Measurements from ENCODE around the gene ZNF763. TPM values are rescaled to one million over a fixed set of nuclear protein-coding genes. Genes with fewer than 3 reads are reported as not detected.
"Not testable (repeated sequence)": the region's sequence is repeated elsewhere in the genome, so short reads cannot be mapped to it uniquely, and the experiment has no call there.

The ZNF763 gene
- total and polyA plus RNA-seq, 12 donors: 0.87 to 11.0 (median 4.8) TPM

- no peak for DNase-seq
- TF ChIP-seq CTCF (IDR thresholded peaks at IDR 0.05): no peak
These were observed 21.9 kb downstream of the ZNF763 start for GRCh38 chr19:11986754-11987153.

GRCh38 chr19:11987405-11988281 lies 22.8 kb downstream of the ZNF763 start:
- H3K36me3 ChIP-seq: peaks cover 0 to 6% (median 0%) of the 10 kb centered on the region in 9 donors
- 0 to 1% methylated on average over 54 of the region's 54 CpGs for WGBS, 2 donors
- intact Hi-C loops (cut with DNase I): loop anchor here in 9 of 10 donors (1.0 to 5.0 kb wide), 14 partner anchors 23 to 191 kb away; partner anchors contain the start of genes ZNF491 (in 6 of the 9), ZNF20 (in 4 of the 9), ZNF763 (in 3 of the 9) and ZNF700 (in 2 of the 9)
- DNase-seq (peak; percentile 96), ATAC-seq (peak; percentile 98 to 100 (median 100))
- no peaks in the 10 kb centered on the region for H3K27me3 ChIP-seq
- H3K9me3 ChIP-seq: peaks cover 0 to 13% (median 0%) of the 10 kb centered on the region in 11 donors
- TF ChIP-seq CTCF (IDR thresholded peaks at IDR 0.05): peak in 1 of 9 donors; percentile 8
- peak overlapping the region; percentile 12 to 90 (median 87) for H3K27ac ChIP-seq
- peaks cover 0 to 12% (median 0%) of the 10 kb centered on the region in 9 donors for H3K4me1 ChIP-seq
- peak overlapping the region; percentile 72 to 98 (median 84) for H3K4me3 ChIP-seq

More at GRCh38 chr19:11986754-11987153, 21.9 kb downstream of the ZNF763 start:
- 94 to 96% methylated on average over 17 of the region's 17 CpGs for WGBS, 2 donors
- Histone ChIP-seq H3K4me3 (peak overlapping the region in 3 of 10 donors; percentile 82 to 91 (median 86)), H3K4me1 (peaks cover 0 to 12% (median 0%) of the 10 kb centered on the region in 9 donors), H3K27ac (no peak overlapping the region), H3K27me3 (no peaks in the 10 kb centered on the region), H3K9me3 (peaks cover 0 to 22% (median 5%) of the 10 kb centered on the region in 11 donors), H3K36me3 (peaks cover 0 to 6% (median 0%) of the 10 kb centered on the region in 9 donors)
- no peak for ATAC-seq
- intact Hi-C loops (cut with DNase I): loop anchor here in 9 of 10 donors (1.0 to 5.0 kb wide), 8 partner anchors 22 to 189 kb away; partner anchors contain the start of genes ZNF491 (in 6 of the 9), ZNF20 (in 2 of the 9), ZNF700 (in 2 of the 9) and ZNF763 (in 1 of the 9)

- WGBS, 2 donors: 69 to 75% methylated on average over 9 of the region's 9 CpGs
- no peak for TF ChIP-seq CTCF (IDR thresholded peaks at IDR 0.05)
- DNase-seq (no peak), ATAC-seq (no peak)
- intact Hi-C loops (cut with DNase I): loop anchor here in 9 of 10 donors (1.0 to 5.0 kb wide), 11 partner anchors 24 to 192 kb away; partner anchors contain the start of genes ZNF491 (in 6 of the 9), ZNF20 (in 4 of the 9), ZNF763 (in 2 of the 9) and ZNF433 (in 1 of the 9)
- Histone ChIP-seq H3K27me3 (no peaks in the 10 kb centered on the region), H3K36me3 (peaks cover 0 to 6% (median 0%) of the 10 kb centered on the region in 9 donors), H3K4me1 (peaks cover 0 to 12% (median 0%) of the 10 kb centered on the region in 9 donors), H3K27ac (peak overlapping the region in 3 of 10 donors; percentile 78 to 90 (median 87)), H3K9me3 (peaks cover 0 to 1% (median 0%) of the 10 kb centered on the region in 11 donors), H3K4me3 (peak overlapping the region in 8 of 10 donors; percentile 74 to 98 (median 84))
These were observed 24.2 kb downstream of the ZNF763 start for GRCh38 chr19:11989112-11989456.

GRCh38 chr19:11991921-11992320 lies 27.1 kb downstream of the ZNF763 start:
- not testable (repeated sequence) for H3K9me3 ChIP-seq, H3K4me3 ChIP-seq, H3K27ac ChIP-seq, H3K36me3 ChIP-seq, ATAC-seq, H3K27me3 ChIP-seq, DNase-seq
- intact Hi-C loops (cut with DNase I): loop anchor here in 2 of 10 donors (5.0 to 10.0 kb wide), 2 partner anchors 195 to 197 kb away; partner anchors contain the start of gene ZNF491 (in 2 of the 2)
- H3K4me1 ChIP-seq: peaks cover 0 to 15% (median 0%) of the 10 kb centered on the region in 9 donors
- 73 to 74% methylated on average over 4 of the region's 4 CpGs for WGBS, 2 donors

Measured in heart right ventricle (tissue), 16 donors.